Breast epithelium (tissue), 4 donors: ENCODE measurements around the gene SOCS3. TPM values are rescaled to one million over a fixed set of nuclear protein-coding genes. Genes with fewer than 3 reads are reported as not detected.

ENCODE experiments used
- DNase-seq, 2 donors: peaks; one replicate each; pipeline ENCODE4 v3.0.0-alpha.2; 2019; ENCODE audit warnings: low spot score in 2 of 2
- H3K27ac ChIP-seq, 2 donors: fragments of 200-600 bp; sonication (generic) in 1 of 2; one replicate each; pipeline ENCODE4 v1.5.1; 2016 to 2019; ENCODE audit warnings: mild to moderate bottlenecking in 1 of 2
- H3K27me3 ChIP-seq, 2 donors: fragments of 200-600 bp; sonication (generic) in 1 of 2; one replicate each; pipeline versions ENCODE4 v1.5.1 to v1.6.0; 2017 to 2019; ENCODE audit warnings: control low read depth in 1 of 2, mild to moderate bottlenecking in 1 of 2
- H3K36me3 ChIP-seq: fragments of 200-600 bp; one replicate; pipeline ENCODE4 v1.5.1; 2019
- H3K4me1 ChIP-seq, 2 donors: fragments of 200-600 bp; sonication (generic); one replicate each; pipeline ENCODE4 v1.5.1; 2016 to 2019; ENCODE audit warnings: control low read depth in 1 of 2
- H3K4me3 ChIP-seq, 3 donors: fragments of 200-600 bp; sonication (generic); 1 replicate in 2 of 3; 2 replicates in 1 of 3; pipeline ENCODE4 v1.5.1; 2016 to 2019; ENCODE audit warnings: mild to moderate bottlenecking in 3 of 3, moderate library complexity in 2 of 3
- H3K9me3 ChIP-seq, 2 donors: fragments of 200-600 bp; sonication (generic) in 1 of 2; one replicate each; pipeline ENCODE4 v1.5.1; 2016 to 2019; ENCODE audit warnings: control low read depth in 1 of 2
- CTCF ChIP-seq, 3 donors: fragments of 450-650 bp; IDR thresholded peaks; one replicate each; pipeline ENCODE4 v1.5.1; 2016 to 2017; ENCODE audit warnings: antibody characterized with exemption in 3 of 3, mild to moderate bottlenecking in 3 of 3, moderate library complexity in 3 of 3
- POLR2A ChIP-seq: fragments of 450-650 bp; IDR thresholded peaks from one replicate; pipeline ENCODE4 v1.6.1; 2016; ENCODE audit warnings: antibody characterized with exemption, mild to moderate bottlenecking, moderate library complexity
- POLR2AphosphoS5 ChIP-seq, 3 donors: sonication (generic); formaldehyde crosslinking; IDR thresholded peaks; one replicate each; pipeline ENCODE4 v1.6.1; 2017; ENCODE audit warnings: antibody characterized with exemption in 3 of 3
- intact Hi-C: fragments of 100-400 bp; cut with DNase I; formaldehyde crosslinking; loops from one replicate; pipeline ENCODE4 v1.15.1; 2023; ENCODE audit warnings: low total_unique reads
- total RNA-seq, 3 donors: library from RNA; depleted of rRNA; stranded (reverse); fragments of >200 nt; gene quantifications; one replicate each; pipeline ENCODE4 v1.1.0, GENCODE V29; 2016

SOCS3 gene
- total RNA-seq, 3 donors from 2014 or later, result 58.1 to 190 (median 76.4) TPM

- no peaks in the 10 kb centered on the region for H3K27me3 ChIP-seq
- H3K4me3 ChIP-seq, result peak overlapping the region; percentile 44 to 72 (median 51)
- peaks cover 5 to 15% of the 10 kb centered on the region in 2 donors for H3K4me1 ChIP-seq
- H3K36me3 ChIP-seq, result no peaks in the 10 kb centered on the region
- H3K27ac ChIP-seq, result peak overlapping the region; percentile 85 to 98
- TF ChIP-seq POLR2AphosphoS5 (IDR thresholded peaks at IDR 0.05) (peak in 1 of 3 donors; percentile 55), CTCF (IDR thresholded peaks at IDR 0.05) (no peak)
- intact Hi-C loops, result no loop called here
- H3K9me3 ChIP-seq, result no peaks in the 10 kb centered on the region
- DNase-seq, result no peak
These were observed 17.3 kb downstream of the SOCS3 start for GRCh38 chr17:78342449-78343186.

- H3K4me1 ChIP-seq, result peaks cover 5 to 15% of the 10 kb centered on the region in 2 donors
These were observed 18.1 kb downstream of the SOCS3 start for GRCh38 chr17:78341559-78342448.

GRCh38 chr17:78340183-78340955, 19.5 kb downstream of the SOCS3 start:
- Histone ChIP-seq H3K36me3 (no peaks in the 10 kb centered on the region), H3K27me3 (no peaks in the 10 kb centered on the region), H3K4me3 (no peak overlapping the region), H3K4me1 (peaks cover 5 to 15% of the 10 kb centered on the region in 2 donors), H3K27ac (peak overlapping the region in 1 of 2 donors; percentile 98), H3K9me3 (no peaks in the 10 kb centered on the region)
- intact Hi-C loops, result no loop called here
- TF ChIP-seq POLR2A (no peak), CTCF (IDR thresholded peaks at IDR 0.05) (no peak), POLR2AphosphoS5 (IDR thresholded peaks at IDR 0.05) (no peak)
- DNase-seq, result no peak

More at GRCh38 chr17:78341559-78342448, 18.1 kb downstream of the SOCS3 start:
- no peaks in the 10 kb centered on the region for H3K9me3 ChIP-seq
- H3K27me3 ChIP-seq, result no peaks in the 10 kb centered on the region
- TF ChIP-seq POLR2A, result no peak
- peak in 1 of 3 donors; percentile 32 for TF ChIP-seq POLR2AphosphoS5 (IDR thresholded peaks at IDR 0.05)
- TF ChIP-seq CTCF (IDR thresholded peaks at IDR 0.05), result no peak
- peak overlapping the region; percentile 85 to 98 for H3K27ac ChIP-seq
- H3K36me3 ChIP-seq, result no peaks in the 10 kb centered on the region
- peak in 1 of 2 donors; percentile 67 for DNase-seq
- intact Hi-C loops, result no loop called here
- peak overlapping the region; percentile 44 to 72 (median 51) for H3K4me3 ChIP-seq

GRCh38 chr17:78338486-78339259, 21.2 kb downstream of the SOCS3 start:
- Histone ChIP-seq H3K27ac (no peak overlapping the region), H3K4me1 (peaks cover 5 to 14% of the 10 kb centered on the region in 2 donors), H3K36me3 (no peaks in the 10 kb centered on the region), H3K27me3 (no peaks in the 10 kb centered on the region), H3K9me3 (no peaks in the 10 kb centered on the region), H3K4me3 (no peak overlapping the region)
- TF ChIP-seq POLR2A, result no peak
- no peak for TF ChIP-seq POLR2AphosphoS5 (IDR thresholded peaks at IDR 0.05)
- TF ChIP-seq CTCF (IDR thresholded peaks at IDR 0.05), result no peak
- intact Hi-C loops, result no loop called here
- no peak for DNase-seq
